ENCODE data around the gene FOXA3. TPM values are rescaled to one million over a fixed set of nuclear protein-coding genes. Genes with fewer than 3 reads are reported as not detected.

Gene FOXA3
- total RNA-seq, 1 experiment from 2014 or later: not detected

DNA sequence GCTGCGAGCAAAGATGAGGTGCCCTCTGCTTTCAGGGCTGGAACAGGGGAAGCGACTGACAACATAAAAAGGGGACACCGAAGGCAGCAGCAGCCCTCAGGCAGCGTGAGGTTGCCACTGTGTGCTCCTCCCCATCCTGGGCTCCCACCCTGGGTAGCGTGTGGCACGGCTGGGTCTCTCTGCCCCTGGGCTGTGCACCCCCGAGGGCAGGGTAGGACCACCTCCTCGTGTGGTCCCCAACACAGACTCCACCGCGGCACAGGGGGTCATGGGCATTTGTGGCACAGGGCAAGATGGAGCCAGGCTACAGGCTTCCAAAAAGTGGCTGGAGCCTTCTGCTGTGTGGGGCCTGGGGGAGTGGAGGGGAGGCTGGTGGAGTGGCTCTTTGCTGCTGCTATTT is 42.6 kb upstream of the FOXA3 start:
- no TSS peak for BruUV-seq (replicated peaks)
- H3K36me3 ChIP-seq (ENCODE audit: insufficient read depth, low read length, poor library complexity, severe bottlenecking): peaks cover 42% of the 10 kb centered on the region
- ChIA-PET POLR2A (ENCODE audit: low non-redundant PET) (interaction anchor here (0.5 kb wide), 1 partner anchor 17 kb away, joined by 3 read pairs; no protein-coding TSS in a partner anchor), CTCF (no interaction called here)
- intact Hi-C loops (cut with micrococcal nuclease; ENCODE audit: unreplicated experiment): no loop called here
- no peak overlapping the region for H3K4me3 ChIP-seq (ENCODE audit: low read depth, low read length, poor library complexity, severe bottlenecking)
- H3K4me1 ChIP-seq (ENCODE audit: insufficient read depth, low read length, poor library complexity, severe bottlenecking): no peaks in the 10 kb centered on the region
- no peaks in the 10 kb centered on the region for H3K9me3 ChIP-seq (ENCODE audit: low read depth, low read length, poor library complexity, severe bottlenecking)
- DNase-seq (ENCODE audit: low spot score): no peak
- H3K27ac ChIP-seq (ENCODE audit: low read depth, low read length, poor library complexity, severe bottlenecking): no peak overlapping the region
- no peaks in the 10 kb centered on the region for H3K27me3 ChIP-seq (replicated peaks; ENCODE audit: insufficient read depth, low read depth, low read length, poor library complexity)
- TF ChIP-seq EZH2 (IDR thresholded peaks at IDR 0.05; ENCODE audit: borderline replicate concordance, low read depth, low read length, poor library complexity, severe bottlenecking): no peak
- TF ChIP-seq, protein P1, sequence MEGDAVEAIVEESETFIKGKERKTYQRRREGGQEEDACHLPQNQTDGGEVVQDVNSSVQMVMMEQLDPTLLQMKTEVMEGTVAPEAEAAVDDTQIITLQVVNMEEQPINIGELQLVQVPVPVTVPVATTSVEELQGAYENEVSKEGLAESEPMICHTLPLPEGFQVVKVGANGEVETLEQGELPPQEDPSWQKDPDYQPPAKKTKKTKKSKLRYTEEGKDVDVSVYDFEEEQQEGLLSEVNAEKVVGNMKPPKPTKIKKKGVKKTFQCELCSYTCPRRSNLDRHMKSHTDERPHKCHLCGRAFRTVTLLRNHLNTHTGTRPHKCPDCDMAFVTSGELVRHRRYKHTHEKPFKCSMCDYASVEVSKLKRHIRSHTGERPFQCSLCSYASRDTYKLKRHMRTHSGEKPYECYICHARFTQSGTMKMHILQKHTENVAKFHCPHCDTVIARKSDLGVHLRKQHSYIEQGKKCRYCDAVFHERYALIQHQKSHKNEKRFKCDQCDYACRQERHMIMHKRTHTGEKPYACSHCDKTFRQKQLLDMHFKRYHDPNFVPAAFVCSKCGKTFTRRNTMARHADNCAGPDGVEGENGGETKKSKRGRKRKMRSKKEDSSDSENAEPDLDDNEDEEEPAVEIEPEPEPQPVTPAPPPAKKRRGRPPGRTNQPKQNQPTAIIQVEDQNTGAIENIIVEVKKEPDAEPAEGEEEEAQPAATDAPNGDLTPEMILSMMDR (conservative IDR thresholded peaks at IDR 0.05; ENCODE audit: low read depth, low read length): no peak

DNA sequence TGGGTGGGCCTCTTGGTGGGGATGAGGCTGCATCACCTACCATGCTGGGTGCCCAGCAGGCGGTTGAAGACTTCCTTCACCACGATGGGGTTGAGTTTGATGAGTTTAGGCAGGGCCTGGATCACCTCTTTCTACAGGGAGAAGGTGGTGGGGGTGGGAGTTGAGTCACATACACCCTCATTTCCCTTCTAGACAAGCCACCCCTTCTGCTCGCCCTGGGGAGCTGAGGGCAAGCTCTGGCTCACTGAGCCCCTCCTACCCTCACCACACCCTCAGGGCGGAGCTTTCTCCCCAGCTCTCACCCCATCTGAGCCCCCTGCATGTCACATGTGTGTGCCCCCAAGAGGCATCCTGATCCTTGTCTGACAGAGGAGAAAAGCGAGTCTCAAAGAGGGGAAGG is 41.4 kb upstream of the FOXA3 start:
- no peaks in the 10 kb centered on the region for H3K4me1 ChIP-seq (ENCODE audit: insufficient read depth, low read length, poor library complexity, severe bottlenecking)
- intact Hi-C loops (cut with micrococcal nuclease; ENCODE audit: unreplicated experiment): no loop called here
- no peak for DNase-seq (ENCODE audit: low spot score)
- H3K27me3 ChIP-seq (replicated peaks; ENCODE audit: insufficient read depth, low read depth, low read length, poor library complexity): no peaks in the 10 kb centered on the region
- TF ChIP-seq, protein P1 (conservative IDR thresholded peaks at IDR 0.05; ENCODE audit: low read depth, low read length): no peak
- TF ChIP-seq EZH2 (IDR thresholded peaks at IDR 0.05; ENCODE audit: borderline replicate concordance, low read depth, low read length, poor library complexity, severe bottlenecking): no peak
- H3K4me3 ChIP-seq (ENCODE audit: low read depth, low read length, poor library complexity, severe bottlenecking): no peak overlapping the region
- peaks cover 45% of the 10 kb centered on the region for H3K36me3 ChIP-seq (ENCODE audit: insufficient read depth, low read length, poor library complexity, severe bottlenecking)
- no peak overlapping the region for H3K27ac ChIP-seq (ENCODE audit: low read depth, low read length, poor library complexity, severe bottlenecking)
- POLR2A ChIA-PET (ENCODE audit: low non-redundant PET): interaction anchor here (0.5 to 0.7 kb wide), 2 partner anchors 590 to 953 kb away, joined by 3 to 4 read pairs; no protein-coding TSS in a partner anchor
- no TSS peak for BruUV-seq (replicated peaks)
- no peaks in the 10 kb centered on the region for H3K9me3 ChIP-seq (ENCODE audit: low read depth, low read length, poor library complexity, severe bottlenecking)
- CTCF ChIA-PET: no interaction called here

DNA sequence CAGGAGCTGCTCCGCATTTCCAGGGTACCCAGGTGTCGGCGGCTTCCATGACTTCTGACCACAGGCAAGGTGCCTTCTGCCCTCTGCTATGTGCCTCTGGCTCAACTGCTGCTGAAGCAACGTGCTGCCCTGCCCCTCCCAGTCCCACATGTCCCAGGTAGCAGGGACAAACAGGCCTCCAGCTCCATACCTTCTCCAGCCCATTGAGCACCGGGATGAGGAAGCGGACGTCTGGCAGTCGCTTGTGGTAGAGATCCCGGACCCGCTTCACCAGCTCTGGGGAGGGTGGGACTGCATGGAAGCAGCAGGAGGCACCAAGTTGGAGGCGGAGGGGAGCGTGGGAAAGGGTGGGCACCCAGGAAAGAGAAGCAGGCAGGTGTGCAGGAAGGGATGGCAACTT is 40.9 kb upstream of the FOXA3 start:
- peaks cover 47% of the 10 kb centered on the region for H3K36me3 ChIP-seq (ENCODE audit: insufficient read depth, low read length, poor library complexity, severe bottlenecking)
- BruUV-seq (replicated peaks): no TSS peak

More for the DNA sequence above, 40.9 kb upstream of the FOXA3 start:
- Histone ChIP-seq H3K27ac (ENCODE audit: low read depth, low read length, poor library complexity, severe bottlenecking) (no peak overlapping the region), H3K27me3 (replicated peaks; ENCODE audit: insufficient read depth, low read depth, low read length, poor library complexity) (no peaks in the 10 kb centered on the region), H3K4me3 (ENCODE audit: low read depth, low read length, poor library complexity, severe bottlenecking) (no peak overlapping the region), H3K9me3 (ENCODE audit: low read depth, low read length, poor library complexity, severe bottlenecking) (no peaks in the 10 kb centered on the region), H3K4me1 (ENCODE audit: insufficient read depth, low read length, poor library complexity, severe bottlenecking) (no peaks in the 10 kb centered on the region)
- no peak for DNase-seq (ENCODE audit: low spot score)
- CTCF ChIA-PET: no interaction called here
- intact Hi-C loops (cut with micrococcal nuclease; ENCODE audit: unreplicated experiment): no loop called here
- POLR2A ChIA-PET (ENCODE audit: low non-redundant PET): interaction anchor here (0.5 kb wide), 1 partner anchor 953 kb away, joined by 3 read pairs; no protein-coding TSS in a partner anchor
- TF ChIP-seq, protein P1 (conservative IDR thresholded peaks at IDR 0.05; ENCODE audit: low read depth, low read length): no peak
- no peak for TF ChIP-seq EZH2 (IDR thresholded peaks at IDR 0.05; ENCODE audit: borderline replicate concordance, low read depth, low read length, poor library complexity, severe bottlenecking)
